ENCODE data around the gene MAPKBP1.

Gene MAPKBP1

GRCh38 chr15:41817327-41817726 lies 43.0 kb downstream of the MAPKBP1 start:
- Histone ChIP-seq H3K36me3 (ENCODE audit: control insufficient read depth in 1 of 2, insufficient read depth in 2 of 2, low read length in 2 of 2) (peaks cover 81% of the 10 kb centered on the region in 2 experiments), H3K14ac (ENCODE audit: low read length) (no peak overlapping the region), H4K8ac (ENCODE audit: low read depth, low read length) (no peak overlapping the region), H4K91ac (ENCODE audit: low read depth, low read length) (no peak overlapping the region), H2AK5ac (ENCODE audit: low read length) (no peak overlapping the region), H3K18ac (ENCODE audit: low read length) (no peak overlapping the region), H2BK5ac (ENCODE audit: low read depth, low read length, poor library complexity) (no peak overlapping the region), H3K23ac (ENCODE audit: low read length) (no peak overlapping the region), H3K79me1 (ENCODE audit: low read length) (no peaks in the 10 kb centered on the region), H3K4ac (ENCODE audit: low read depth, low read length) (no peak overlapping the region), H3K27ac (ENCODE audit: low read depth, low read length) (no peak overlapping the region), H2BK12ac (ENCODE audit: low read length) (no peak overlapping the region), H3K9ac (ENCODE audit: low read length) (no peak overlapping the region), H3K79me2 (ENCODE audit: control insufficient read depth, insufficient read depth, low read length, poor library complexity) (no peaks in the 10 kb centered on the region), H3K9me3 (ENCODE audit: insufficient read depth, low read depth, low read length) (no peaks in the 10 kb centered on the region), H3K4me2 (ENCODE audit: low read length) (no peak overlapping the region), H2AFZ (ENCODE audit: insufficient read depth, low read length, poor library complexity) (no peak overlapping the region), H2BK120ac (ENCODE audit: insufficient read depth, low read length, poor library complexity) (no peak overlapping the region), H4K12ac (ENCODE audit: low read depth, low read length) (no peak overlapping the region), H3K4me3 (ENCODE audit: low read depth, low read length) (no peak overlapping the region), H3K27me3 (ENCODE audit: insufficient read depth, low read length) (no peaks in the 10 kb centered on the region), H3K4me1 (ENCODE audit: control insufficient read depth in 1 of 2, insufficient read depth in 2 of 2, low read length in 2 of 2) (no peaks in the 10 kb centered on the region)
- no CpG with 5 or more reads among the region's 14 CpGs for WGBS (ENCODE audit: extremely low coverage, insufficient coverage, insufficient read length)
- no peak for DNase-seq

- WGBS (ENCODE audit: extremely low coverage, insufficient coverage, insufficient read length) = no CpG with 5 or more reads among the region's 6 CpGs
- DNase-seq = no peak
- Histone ChIP-seq H4K8ac (ENCODE audit: low read depth, low read length) (no peak overlapping the region), H3K79me1 (ENCODE audit: low read length) (no peaks in the 10 kb centered on the region), H2BK12ac (ENCODE audit: low read length) (no peak overlapping the region), H3K79me2 (ENCODE audit: control insufficient read depth, insufficient read depth, low read length, poor library complexity) (no peaks in the 10 kb centered on the region), H2BK5ac (ENCODE audit: low read depth, low read length, poor library complexity) (no peak overlapping the region), H3K9ac (ENCODE audit: low read length) (no peak overlapping the region), H3K36me3 (ENCODE audit: control insufficient read depth in 1 of 2, insufficient read depth in 2 of 2, low read length in 2 of 2) (peaks cover 81% of the 10 kb centered on the region in 2 experiments), H2BK120ac (ENCODE audit: insufficient read depth, low read length, poor library complexity) (no peak overlapping the region), H3K9me3 (ENCODE audit: insufficient read depth, low read depth, low read length) (no peaks in the 10 kb centered on the region), H2AFZ (ENCODE audit: insufficient read depth, low read length, poor library complexity) (no peak overlapping the region), H4K12ac (ENCODE audit: low read depth, low read length) (no peak overlapping the region), H3K18ac (ENCODE audit: low read length) (no peak overlapping the region), H3K27me3 (ENCODE audit: insufficient read depth, low read length) (no peaks in the 10 kb centered on the region), H2AK5ac (ENCODE audit: low read length) (no peak overlapping the region), H3K4me2 (ENCODE audit: low read length) (no peak overlapping the region), H3K4me3 (ENCODE audit: low read depth, low read length) (no peak overlapping the region), H3K27ac (ENCODE audit: low read depth, low read length) (no peak overlapping the region), H3K23ac (ENCODE audit: low read length) (no peak overlapping the region), H3K4ac (ENCODE audit: low read depth, low read length) (no peak overlapping the region), H4K91ac (ENCODE audit: low read depth, low read length) (no peak overlapping the region), H3K4me1 (ENCODE audit: control insufficient read depth in 1 of 2, insufficient read depth in 2 of 2, low read length in 2 of 2) (no peaks in the 10 kb centered on the region), H3K14ac (ENCODE audit: low read length) (no peak overlapping the region)
Observed at GRCh38 chr15:41817781-41818180, 43.5 kb downstream of the MAPKBP1 start.

GRCh38 chr15:41819455-41820050 lies 45.3 kb downstream of the MAPKBP1 start:
- no peak overlapping the region for H3K18ac ChIP-seq (ENCODE audit: low read length)
- H3K9ac ChIP-seq (ENCODE audit: low read length) = no peak overlapping the region
- H4K8ac ChIP-seq (ENCODE audit: low read depth, low read length) = no peak overlapping the region
- no peak overlapping the region for H4K12ac ChIP-seq (ENCODE audit: low read depth, low read length)
- H3K36me3 ChIP-seq (ENCODE audit: control insufficient read depth in 1 of 2, insufficient read depth in 2 of 2, low read length in 2 of 2) = peaks cover 85 to 87% of the 10 kb centered on the region in 2 experiments
- H2BK12ac ChIP-seq (ENCODE audit: low read length) = no peak overlapping the region
- no peak overlapping the region for H3K4me2 ChIP-seq (ENCODE audit: low read length)
- no peak overlapping the region for H2AFZ ChIP-seq (ENCODE audit: insufficient read depth, low read length, poor library complexity)
- no peak overlapping the region for H3K27ac ChIP-seq (ENCODE audit: low read depth, low read length)
- no peak overlapping the region for H4K91ac ChIP-seq (ENCODE audit: low read depth, low read length)
- H2AK5ac ChIP-seq (ENCODE audit: low read length) = no peak overlapping the region
- no peak overlapping the region for H2BK5ac ChIP-seq (ENCODE audit: low read depth, low read length, poor library complexity)
- no peak overlapping the region for H3K4me3 ChIP-seq (ENCODE audit: low read depth, low read length)
- no CpG with 5 or more reads among the region's 9 CpGs for WGBS (ENCODE audit: extremely low coverage, insufficient coverage, insufficient read length)
- H3K79me1 ChIP-seq (ENCODE audit: low read length) = no peaks in the 10 kb centered on the region
- no peak overlapping the region for H2BK120ac ChIP-seq (ENCODE audit: insufficient read depth, low read length, poor library complexity)
- H3K79me2 ChIP-seq (ENCODE audit: control insufficient read depth, insufficient read depth, low read length, poor library complexity) = no peaks in the 10 kb centered on the region
- no peak overlapping the region for H3K23ac ChIP-seq (ENCODE audit: low read length)
- H3K4ac ChIP-seq (ENCODE audit: low read depth, low read length) = no peak overlapping the region
- no peaks in the 10 kb centered on the region for H3K4me1 ChIP-seq (ENCODE audit: control insufficient read depth in 1 of 2, insufficient read depth in 2 of 2, low read length in 2 of 2)
- no peak overlapping the region for H3K14ac ChIP-seq (ENCODE audit: low read length)
- H3K27me3 ChIP-seq (ENCODE audit: insufficient read depth, low read length) = no peaks in the 10 kb centered on the region
- no peaks in the 10 kb centered on the region for H3K9me3 ChIP-seq (ENCODE audit: insufficient read depth, low read depth, low read length)
- no peak for DNase-seq

- Histone ChIP-seq H3K27ac (ENCODE audit: low read depth, low read length) (no peak overlapping the region), H2AK5ac (ENCODE audit: low read length) (no peak overlapping the region), H2AFZ (ENCODE audit: insufficient read depth, low read length, poor library complexity) (no peak overlapping the region), H3K18ac (ENCODE audit: low read length) (no peak overlapping the region), H4K12ac (ENCODE audit: low read depth, low read length) (no peak overlapping the region), H2BK120ac (ENCODE audit: insufficient read depth, low read length, poor library complexity) (no peak overlapping the region), H3K9me3 (ENCODE audit: insufficient read depth, low read depth, low read length) (no peaks in the 10 kb centered on the region), H3K4me2 (ENCODE audit: low read length) (no peak overlapping the region), H2BK12ac (ENCODE audit: low read length) (no peak overlapping the region), H3K14ac (ENCODE audit: low read length) (no peak overlapping the region), H3K4me1 (ENCODE audit: control insufficient read depth in 1 of 2, insufficient read depth in 2 of 2, low read length in 2 of 2) (no peaks in the 10 kb centered on the region), H3K4me3 (ENCODE audit: low read depth, low read length) (no peak overlapping the region), H3K23ac (ENCODE audit: low read length) (no peak overlapping the region), H3K79me1 (ENCODE audit: low read length) (no peaks in the 10 kb centered on the region), H4K91ac (ENCODE audit: low read depth, low read length) (no peak overlapping the region), H3K4ac (ENCODE audit: low read depth, low read length) (no peak overlapping the region), H3K9ac (ENCODE audit: low read length) (no peak overlapping the region), H3K27me3 (ENCODE audit: insufficient read depth, low read length) (no peaks in the 10 kb centered on the region), H2BK5ac (ENCODE audit: low read depth, low read length, poor library complexity) (no peak overlapping the region), H3K79me2 (ENCODE audit: control insufficient read depth, insufficient read depth, low read length, poor library complexity) (no peaks in the 10 kb centered on the region), H4K8ac (ENCODE audit: low read depth, low read length) (no peak overlapping the region), H3K36me3 (ENCODE audit: control insufficient read depth in 1 of 2, insufficient read depth in 2 of 2, low read length in 2 of 2) (peaks cover 86 to 87% of the 10 kb centered on the region in 2 experiments)
- no peak for DNase-seq
- WGBS (ENCODE audit: extremely low coverage, insufficient coverage, insufficient read length) = no CpG with 5 or more reads among the region's 6 CpGs
Observed at GRCh38 chr15:41820791-41821423, 46.6 kb downstream of the MAPKBP1 start.

Measured in trophoblast cell (in vitro differentiated cells and primary cell).